ENCODE results near the gene PARP6. TPM values are rescaled to one million over a fixed set of nuclear protein-coding genes. Genes with fewer than 3 reads are reported as not detected.

The PARP6 gene
- total RNA-seq, 1 experiment from 2014 or later = 85.7 TPM

GRCh38 chr15:72207558-72208085 lies 64.7 kb downstream of the PARP6 start:
- POLR2A ChIA-PET = no interaction called here
- Histone ChIP-seq H3K36me3 (ENCODE audit: control insufficient read depth, insufficient read depth, low read length) (peaks cover 69% of the 10 kb centered on the region), H3K27ac (ENCODE audit: low read length) (no peak overlapping the region), H3K9me3 (ENCODE audit: control insufficient read depth, insufficient read depth, low read depth, low read length) (no peaks in the 10 kb centered on the region), H3K4me1 (ENCODE audit: control insufficient read depth, insufficient read depth, low read length) (peaks cover 5% of the 10 kb centered on the region), H3K27me3 (ENCODE audit: control insufficient read depth, insufficient read depth, low read length) (no peaks in the 10 kb centered on the region), H3K4me3 (ENCODE audit: low read depth in 2 of 2, low read length in 2 of 2) (no peak overlapping the region)
- DNase-seq (ENCODE audit: low read depth, low spot score) (no peak), ATAC-seq (no peak)
- CTCF ChIA-PET = no interaction called here
- in situ Hi-C loops (cut with HindIII; ENCODE audit: low pct_unique_long_range_greater_than_20kb, low sequenced_read_pairs) (no loop called here), intact Hi-C loops (cut with micrococcal nuclease; ENCODE audit: unreplicated experiment) (no loop called here)
- TF ChIP-seq REST (IDR thresholded peaks at IDR 0.05; ENCODE audit: insufficient read depth in 1 of 2, low read depth in 2 of 2, low read length in 1 of 2) = no peak
- TF ChIP-seq TCF7L2 (IDR thresholded peaks at IDR 0.05; ENCODE audit: low read depth, low read length) = no peak
- TF ChIP-seq POLR2AphosphoS5 (IDR thresholded peaks at IDR 0.05; ENCODE audit: low read depth, low read length) = no peak
- no peak for TF ChIP-seq SIN3A (IDR thresholded peaks at IDR 0.05; ENCODE audit: borderline replicate concordance, insufficient read depth, low read depth, low read length)
- TF ChIP-seq CTCF (IDR thresholded peaks at IDR 0.05) = no peak
- BruUV-seq (replicated peaks) = no TSS peak

GRCh38 chr15:72206677-72207000 lies 65.7 kb downstream of the PARP6 start:
- DNase-seq (ENCODE audit: low read depth, low spot score) (no peak), ATAC-seq (peak; percentile 19)
- peaks cover 69% of the 10 kb centered on the region for H3K36me3 ChIP-seq (ENCODE audit: control insufficient read depth, insufficient read depth, low read length)
- no TSS peak for BruUV-seq (replicated peaks)
- TF ChIP-seq SIN3A (IDR thresholded peaks at IDR 0.05; ENCODE audit: borderline replicate concordance, insufficient read depth, low read depth, low read length) (no peak), CTCF (IDR thresholded peaks at IDR 0.05) (no peak), TCF7L2 (IDR thresholded peaks at IDR 0.05; ENCODE audit: low read depth, low read length) (no peak), REST (IDR thresholded peaks at IDR 0.05; ENCODE audit: insufficient read depth in 1 of 2, low read depth in 2 of 2, low read length in 1 of 2) (no peak), POLR2AphosphoS5 (IDR thresholded peaks at IDR 0.05; ENCODE audit: low read depth, low read length) (no peak)
- H3K9me3 ChIP-seq (ENCODE audit: control insufficient read depth, insufficient read depth, low read depth, low read length) = no peaks in the 10 kb centered on the region
- no peaks in the 10 kb centered on the region for H3K27me3 ChIP-seq (ENCODE audit: control insufficient read depth, insufficient read depth, low read length)
- ChIA-PET POLR2A (no interaction called here), CTCF (no interaction called here)
- intact Hi-C loops (cut with micrococcal nuclease; ENCODE audit: unreplicated experiment) (no loop called here), in situ Hi-C loops (cut with HindIII; ENCODE audit: low pct_unique_long_range_greater_than_20kb, low sequenced_read_pairs) (no loop called here)
- no peak overlapping the region for H3K27ac ChIP-seq (ENCODE audit: low read length)
- peaks cover 11% of the 10 kb centered on the region for H3K4me1 ChIP-seq (ENCODE audit: control insufficient read depth, insufficient read depth, low read length)
- no peak overlapping the region for H3K4me3 ChIP-seq (ENCODE audit: low read depth in 2 of 2, low read length in 2 of 2)
